ENCODE results near the gene MIEN1.
"Not testable (repeated sequence)": the region's sequence is repeated elsewhere in the genome, so short reads cannot be mapped to it uniquely, and the experiment has no call there.

The MIEN1 gene, protein sequence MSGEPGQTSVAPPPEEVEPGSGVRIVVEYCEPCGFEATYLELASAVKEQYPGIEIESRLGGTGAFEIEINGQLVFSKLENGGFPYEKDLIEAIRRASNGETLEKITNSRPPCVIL

DNA sequence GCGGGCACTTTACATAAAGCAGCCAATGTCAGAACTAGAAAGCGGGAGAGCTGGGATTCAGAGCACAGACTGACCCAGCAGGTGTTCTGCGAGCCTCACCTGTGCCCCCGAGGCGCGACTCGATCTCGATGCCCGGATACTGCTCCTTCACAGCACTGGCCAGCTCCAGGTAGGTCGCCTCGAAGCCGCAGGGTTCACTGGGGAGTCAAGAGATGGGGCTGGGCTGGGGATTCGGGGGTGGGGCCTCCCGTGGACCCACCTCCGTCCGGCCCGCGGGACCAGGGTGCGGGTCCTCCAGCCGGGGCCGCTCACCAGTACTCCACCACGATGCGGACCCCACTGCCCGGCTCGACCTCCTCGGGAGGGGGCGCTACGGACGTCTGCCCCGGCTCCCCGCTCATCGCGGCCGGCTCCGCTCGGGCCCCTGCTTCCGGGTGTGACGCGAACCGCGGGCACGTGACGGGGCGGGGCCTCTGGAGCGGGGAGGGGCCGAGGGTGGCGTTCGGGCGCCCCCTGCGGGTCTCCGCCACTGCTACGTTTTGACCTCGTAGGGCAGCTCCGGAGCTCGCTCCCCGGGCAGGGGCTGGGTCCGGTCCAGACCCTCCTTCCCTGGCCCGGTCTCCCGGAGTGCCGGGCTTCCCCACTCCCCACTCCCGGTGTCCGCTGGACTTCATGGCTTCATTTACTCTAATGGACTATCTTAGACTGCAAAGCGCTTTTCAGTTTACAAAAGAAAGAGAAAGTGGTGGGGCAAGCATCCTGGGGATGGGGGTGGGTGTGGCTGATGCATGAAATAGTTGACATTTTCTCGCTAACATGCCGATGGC, at the start of gene MIEN1:
MIEN1 (minus strand) TSS at position 438 of the 827 bp plus-strand sequence; CDS start at position 401, 37 bp downstream.
- no peak for FAIRE-seq

DNA sequence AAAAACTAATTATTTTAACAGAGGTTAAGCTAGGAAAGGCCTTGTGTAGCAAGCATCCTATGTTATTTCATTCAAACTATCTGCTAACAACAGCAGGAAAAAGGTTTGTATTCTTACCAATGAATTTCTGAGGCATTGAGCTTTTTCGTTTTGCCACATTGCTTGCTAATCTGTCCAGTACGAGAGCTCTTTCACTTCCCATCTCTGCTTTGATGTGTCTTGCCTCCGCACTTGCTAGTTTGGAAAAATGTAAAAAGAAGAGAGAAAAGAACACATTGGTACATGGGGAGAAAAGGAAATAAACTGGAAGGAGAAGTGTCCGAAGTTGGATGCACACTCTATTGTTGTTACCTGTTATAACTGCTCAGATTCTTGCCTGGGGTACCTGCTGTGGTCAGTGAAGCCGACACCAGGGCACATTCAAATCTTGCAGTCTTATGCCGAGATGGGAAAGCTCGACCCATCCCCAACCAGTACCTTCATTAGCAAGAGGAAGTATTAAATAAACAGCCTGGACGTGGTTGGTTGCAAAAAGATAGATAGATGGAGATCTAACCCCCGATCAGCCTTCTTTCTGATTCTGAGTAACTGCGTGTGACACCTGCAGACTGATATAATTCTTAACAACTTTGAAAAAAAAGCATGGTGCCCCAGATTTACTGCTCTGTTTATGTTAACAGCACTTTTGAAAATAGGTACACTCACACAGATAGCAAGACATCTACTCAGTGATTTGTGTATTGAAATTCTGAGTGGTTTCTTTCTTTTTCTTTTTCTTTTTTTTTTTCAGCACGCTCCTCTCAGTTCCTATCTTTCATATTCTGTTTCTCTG, 47.4 kb upstream of the MIEN1 start:
- FAIRE-seq, result no peak

DNA sequence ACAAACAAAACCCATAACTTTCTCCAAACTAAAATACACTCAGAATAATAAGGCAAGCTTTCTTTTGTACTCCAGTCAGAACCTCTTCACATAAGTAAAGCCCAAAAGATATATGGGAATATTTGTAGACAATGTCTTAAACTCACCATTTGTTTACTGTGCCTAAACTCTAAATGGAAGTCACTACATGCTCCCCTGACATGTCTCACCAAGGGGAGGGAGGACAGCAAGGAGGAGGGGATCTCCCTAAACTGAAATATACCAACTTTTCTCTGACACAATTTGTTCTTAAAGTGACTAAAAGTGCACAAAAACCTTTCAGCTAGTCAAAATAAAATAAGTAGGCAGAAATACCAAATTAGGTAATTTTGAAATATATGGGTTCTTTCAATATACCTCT, 45.9 kb upstream of the MIEN1 start:
- FAIRE-seq, result no peak

DNA sequence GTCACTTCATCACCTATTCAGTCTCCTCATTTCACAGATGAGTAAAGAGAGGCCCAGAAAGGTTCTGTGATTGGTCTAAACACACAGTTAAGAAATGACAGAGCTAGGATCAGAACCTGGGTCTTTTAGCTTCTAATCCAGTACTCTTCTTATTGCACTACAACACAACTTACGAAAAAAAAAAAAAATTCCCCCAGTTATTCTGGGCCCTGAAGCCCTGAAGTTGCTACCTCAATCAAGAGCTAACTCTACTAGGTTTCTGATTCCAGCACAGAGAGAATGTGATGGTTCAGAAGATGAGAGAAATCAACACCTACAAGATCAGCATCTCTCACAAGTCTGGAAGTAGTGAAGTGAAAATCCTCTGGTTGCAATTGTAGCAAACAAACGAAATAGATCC, 44.7 kb upstream of the MIEN1 start:
- FAIRE-seq, result no peak

DNA sequence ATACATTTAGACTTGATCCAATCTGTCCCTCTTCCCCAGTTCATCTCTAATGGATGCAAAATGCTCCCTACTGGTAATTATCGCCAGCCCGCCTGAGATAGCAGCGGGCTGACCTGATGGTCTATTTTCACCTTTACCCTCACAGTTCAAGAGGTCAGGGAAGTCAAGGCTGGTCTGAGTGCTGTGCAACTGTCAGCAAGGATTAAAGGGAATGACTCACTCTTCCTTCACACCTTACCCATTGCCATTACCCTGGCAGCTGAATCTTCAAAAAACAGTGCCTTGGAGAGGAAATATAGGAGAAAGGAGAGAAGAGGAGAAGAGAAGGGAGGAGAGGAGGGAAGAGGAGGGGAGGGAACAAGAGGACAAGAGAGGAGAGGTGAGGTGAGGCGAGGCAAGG, 43.7 kb upstream of the MIEN1 start:
- no peak for FAIRE-seq

DNA sequence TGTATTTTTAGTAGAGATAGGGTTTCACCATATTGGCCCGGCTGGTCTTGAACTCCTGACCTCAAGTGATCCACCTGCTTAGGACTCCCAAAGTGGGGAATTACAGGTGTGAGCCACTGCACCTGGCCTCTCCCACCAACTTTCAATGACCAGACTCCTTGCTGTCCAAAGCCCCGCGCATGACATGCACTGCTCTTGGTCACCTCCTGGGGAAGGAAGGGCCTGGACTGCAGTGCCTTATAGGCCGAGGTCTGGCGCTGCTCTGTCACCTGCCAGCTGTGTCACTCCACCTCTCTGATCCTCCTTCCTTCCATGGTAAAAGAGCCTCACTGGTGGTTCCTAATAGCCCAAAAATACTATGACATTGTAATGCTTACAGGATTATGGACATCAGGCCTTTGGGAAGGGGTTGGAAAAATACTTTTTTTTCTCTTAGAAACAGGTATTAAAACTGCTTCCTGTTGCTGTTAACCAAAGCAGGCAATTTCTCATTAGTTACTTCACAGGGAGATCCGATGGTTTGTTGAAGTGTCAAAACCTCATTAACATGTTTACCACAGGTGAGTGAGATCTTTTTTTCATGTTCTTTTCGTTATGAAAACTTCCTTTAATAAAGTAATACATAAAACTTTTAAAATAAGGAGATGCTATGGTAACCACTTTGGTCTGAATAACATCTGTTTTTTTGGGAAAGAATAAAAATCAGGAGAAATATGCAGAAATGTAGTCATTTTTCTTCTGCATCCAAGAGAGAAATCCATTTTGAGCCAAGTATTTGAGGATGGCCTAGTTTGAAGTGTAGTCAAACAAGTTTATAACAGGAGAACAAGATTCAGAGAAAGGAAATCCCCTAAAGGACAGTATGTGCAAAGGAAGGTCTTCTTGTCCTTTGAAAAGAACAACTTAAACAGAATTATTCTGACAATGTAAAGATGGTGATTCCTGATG, 42.9 kb upstream of the MIEN1 start:
- no peak for FAIRE-seq

DNA sequence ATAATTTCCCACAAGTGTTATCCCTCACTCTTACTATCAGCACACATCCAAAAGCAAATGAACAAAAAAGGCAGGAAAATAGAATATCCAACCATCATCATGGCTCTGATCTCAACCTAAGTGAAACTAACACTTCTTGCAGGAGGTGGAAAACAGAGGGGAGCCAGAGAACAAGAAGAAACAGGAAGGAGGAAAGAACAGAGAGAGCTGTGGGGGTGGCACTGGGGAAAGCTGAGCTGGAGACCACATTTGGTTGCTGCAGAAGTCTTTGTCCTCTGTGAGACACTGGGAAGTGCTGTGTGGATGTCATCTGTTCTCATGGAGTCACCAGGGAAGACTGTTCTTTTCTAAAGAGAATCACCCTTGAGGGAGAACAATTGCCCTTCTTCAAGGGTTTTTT, 42.1 kb upstream of the MIEN1 start:
- FAIRE-seq, result no peak

DNA sequence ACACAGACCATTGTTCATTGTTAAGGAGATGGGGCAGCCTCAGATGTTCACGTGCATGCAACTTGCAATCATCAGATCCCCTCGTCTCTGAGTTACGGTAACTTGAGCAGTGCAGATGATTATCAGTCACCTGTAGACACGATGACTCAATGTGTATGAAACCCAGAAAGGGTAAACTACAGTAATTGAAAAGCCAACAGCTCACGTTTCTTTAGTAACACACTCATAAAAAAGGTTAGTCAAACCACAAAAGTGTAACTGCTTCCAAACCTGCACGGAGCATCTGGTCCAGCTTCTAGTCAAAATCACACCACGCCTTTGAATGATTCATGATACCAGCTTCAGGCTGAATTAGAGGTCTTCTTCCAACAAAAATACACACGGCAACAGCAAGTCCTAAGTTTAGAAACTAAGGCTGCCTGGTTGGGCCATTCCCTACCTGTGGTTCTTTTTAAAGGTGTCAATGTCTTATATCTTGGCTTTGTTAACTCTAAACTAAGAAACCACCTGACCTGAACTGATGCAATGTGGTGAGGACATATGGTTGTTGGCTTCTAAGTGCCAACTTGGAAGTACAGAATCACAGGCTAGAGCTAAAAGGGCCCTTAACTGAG, 39.7 kb upstream of the MIEN1 start:
- no peak for FAIRE-seq

DNA sequence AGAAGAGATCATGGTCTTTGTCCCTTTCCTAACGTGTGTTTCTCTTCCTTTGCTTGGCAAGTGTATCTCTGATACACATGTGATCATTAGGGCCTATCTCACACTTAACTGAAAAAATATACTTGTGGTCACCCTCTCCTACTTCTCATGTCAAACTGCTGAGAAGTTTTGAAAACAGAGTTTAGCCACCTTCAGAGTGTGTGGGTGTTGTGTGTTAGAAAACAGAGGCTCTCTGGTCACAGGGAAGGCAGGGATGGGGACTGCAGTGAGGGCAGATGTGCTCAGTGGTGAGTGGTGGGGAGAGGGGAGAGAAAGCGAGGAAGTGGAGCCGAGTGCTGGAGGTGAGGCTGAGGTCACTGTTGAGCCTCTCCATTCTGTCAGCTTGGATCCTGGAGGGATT, 36.8 kb upstream of the MIEN1 start:
- no peak for FAIRE-seq

DNA sequence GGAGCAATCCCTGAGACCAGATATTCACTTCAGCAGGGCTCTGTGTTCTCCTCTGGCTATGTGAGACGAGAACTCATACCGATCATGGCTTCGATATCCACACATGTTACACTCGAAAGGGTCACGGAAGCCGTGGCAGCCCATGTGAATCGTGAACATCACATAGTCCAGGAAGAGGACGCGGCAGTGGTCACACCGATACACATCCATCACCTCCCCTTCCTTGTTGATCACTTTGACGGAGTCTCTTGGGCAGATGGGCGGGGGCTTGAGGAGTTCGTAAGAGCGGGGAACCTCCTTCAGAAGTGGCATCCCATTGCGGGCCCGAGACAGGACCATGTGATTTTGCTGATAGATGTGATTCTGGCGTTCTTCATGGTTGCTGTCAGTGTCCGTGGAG, 35.4 kb upstream of the MIEN1 start:
- FAIRE-seq, result no peak

DNA sequence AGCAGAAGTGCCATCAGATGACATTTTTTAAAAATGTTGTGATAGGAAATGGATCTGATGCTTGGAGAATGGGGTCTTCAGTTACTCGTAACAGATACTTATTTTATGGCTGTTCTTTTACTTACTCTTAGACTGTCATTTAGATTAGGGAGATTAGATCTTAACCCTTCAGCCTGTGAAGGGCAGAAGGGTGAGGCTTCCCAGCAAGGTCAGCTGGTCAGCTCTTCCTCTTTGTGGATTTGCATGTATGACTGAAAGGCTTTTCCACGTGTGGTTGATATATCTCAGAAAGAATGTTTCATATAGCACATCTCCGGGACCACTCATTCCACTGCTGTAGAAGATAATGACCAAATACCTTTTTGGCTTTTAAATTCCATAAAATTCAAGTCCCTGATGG, 34.8 kb upstream of the MIEN1 start:
- no peak for FAIRE-seq

DNA sequence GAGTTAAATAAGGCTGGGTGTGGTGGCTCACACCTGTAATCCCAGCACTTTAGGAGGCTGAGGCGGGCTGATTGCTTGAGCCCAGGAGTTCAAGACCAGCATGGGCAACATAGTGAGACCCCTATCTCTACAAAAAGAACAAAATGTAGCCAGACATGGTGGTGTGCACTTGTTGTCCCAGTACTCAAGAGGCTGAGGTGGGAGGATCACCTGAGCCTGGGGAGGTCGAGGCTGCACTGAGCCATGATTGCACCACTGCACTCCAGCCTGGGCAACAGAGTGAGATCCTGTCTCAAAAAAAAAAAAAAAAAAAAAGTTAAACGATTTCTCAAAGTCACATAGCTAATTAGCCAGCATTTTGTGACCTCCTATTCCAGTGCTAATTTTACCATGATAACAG, 33.8 kb upstream of the MIEN1 start:
- not testable (repeated sequence) for FAIRE-seq

DNA sequence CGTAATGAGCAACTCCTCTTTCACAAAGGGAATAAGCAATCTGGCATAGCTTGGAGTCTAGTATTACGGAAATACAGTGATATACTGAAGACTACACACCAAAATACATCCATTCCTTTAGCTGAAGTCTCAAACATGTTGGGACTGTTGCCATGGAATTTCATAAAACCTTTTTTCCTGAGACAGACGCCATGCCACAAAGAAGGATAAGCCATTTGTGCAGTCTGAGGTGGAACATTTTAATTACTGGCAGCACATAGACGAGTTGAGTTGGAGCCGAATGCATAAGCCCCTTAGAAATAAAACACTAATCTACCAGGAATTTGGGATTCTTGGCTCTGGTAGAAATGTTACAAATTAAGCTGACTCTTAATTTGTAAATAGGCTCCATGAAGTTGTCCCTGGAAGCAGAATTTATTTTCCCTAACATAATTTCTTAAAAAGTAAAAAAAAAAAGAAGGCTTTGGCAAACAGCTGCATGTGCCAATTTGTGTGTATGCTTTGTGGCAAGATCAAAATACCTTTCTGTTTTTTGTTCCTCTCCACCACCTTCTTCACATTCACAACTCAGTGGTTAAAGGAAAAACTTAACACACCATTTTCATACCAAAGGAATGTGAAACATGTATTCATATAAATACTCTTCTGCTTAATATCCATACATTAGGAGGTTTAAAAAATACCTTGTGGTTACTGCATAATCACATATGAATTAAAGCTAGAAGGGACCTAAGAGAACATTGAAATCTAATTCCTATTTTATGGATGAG, 32.9 kb upstream of the MIEN1 start:
- FAIRE-seq, result no peak

DNA sequence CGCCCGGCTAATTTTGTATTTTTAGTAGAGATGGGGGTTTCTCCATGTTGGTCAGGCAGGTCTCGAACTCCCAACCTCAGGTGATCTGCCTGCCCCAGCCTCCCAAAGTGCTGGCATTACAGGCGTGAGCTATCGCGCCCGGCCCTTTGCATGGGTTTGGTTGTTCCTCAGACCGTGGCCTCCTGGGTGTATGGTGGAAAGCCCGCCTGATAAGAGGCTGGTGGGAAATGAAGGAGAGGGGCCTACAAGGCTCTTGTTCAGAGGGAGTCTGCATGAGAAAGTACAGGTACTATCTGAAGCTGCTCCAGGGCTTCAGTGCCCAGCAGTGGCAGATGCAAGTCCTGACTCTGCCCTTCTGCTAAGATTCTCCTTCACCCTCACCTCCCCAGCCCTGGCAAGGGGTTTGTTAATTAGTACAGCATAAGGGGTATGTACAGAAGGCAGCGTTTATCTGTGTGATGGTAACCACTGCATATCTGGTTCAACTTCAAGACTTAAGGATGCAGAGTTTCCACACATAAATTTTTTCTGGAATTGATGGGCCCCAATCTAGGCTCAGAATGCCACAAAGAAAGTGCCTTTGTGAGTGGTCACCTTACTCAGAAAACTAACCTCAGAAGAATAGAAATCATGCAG, 31.6 kb upstream of the MIEN1 start:
- no peak for FAIRE-seq

DNA sequence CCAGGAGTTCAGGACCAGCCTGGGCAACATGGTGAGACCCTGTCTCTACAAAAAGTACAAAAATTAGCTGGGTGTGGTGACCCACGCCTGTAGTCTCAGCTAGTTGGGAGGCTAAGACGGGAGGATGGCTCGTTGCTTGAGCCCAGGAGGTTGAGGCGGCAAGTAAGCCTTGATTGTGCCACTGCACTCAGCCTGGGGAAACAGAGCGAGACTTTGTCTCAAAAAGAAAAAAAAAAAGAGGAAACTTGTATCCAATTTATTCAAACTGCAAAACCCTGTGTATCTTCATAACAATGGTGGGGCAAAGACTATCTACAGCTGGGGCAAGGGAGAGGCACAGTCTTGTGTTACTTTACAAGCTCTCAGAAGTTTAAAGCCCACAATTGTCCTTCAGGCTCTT, 28.9 kb upstream of the MIEN1 start:
- FAIRE-seq, result no peak

DNA sequence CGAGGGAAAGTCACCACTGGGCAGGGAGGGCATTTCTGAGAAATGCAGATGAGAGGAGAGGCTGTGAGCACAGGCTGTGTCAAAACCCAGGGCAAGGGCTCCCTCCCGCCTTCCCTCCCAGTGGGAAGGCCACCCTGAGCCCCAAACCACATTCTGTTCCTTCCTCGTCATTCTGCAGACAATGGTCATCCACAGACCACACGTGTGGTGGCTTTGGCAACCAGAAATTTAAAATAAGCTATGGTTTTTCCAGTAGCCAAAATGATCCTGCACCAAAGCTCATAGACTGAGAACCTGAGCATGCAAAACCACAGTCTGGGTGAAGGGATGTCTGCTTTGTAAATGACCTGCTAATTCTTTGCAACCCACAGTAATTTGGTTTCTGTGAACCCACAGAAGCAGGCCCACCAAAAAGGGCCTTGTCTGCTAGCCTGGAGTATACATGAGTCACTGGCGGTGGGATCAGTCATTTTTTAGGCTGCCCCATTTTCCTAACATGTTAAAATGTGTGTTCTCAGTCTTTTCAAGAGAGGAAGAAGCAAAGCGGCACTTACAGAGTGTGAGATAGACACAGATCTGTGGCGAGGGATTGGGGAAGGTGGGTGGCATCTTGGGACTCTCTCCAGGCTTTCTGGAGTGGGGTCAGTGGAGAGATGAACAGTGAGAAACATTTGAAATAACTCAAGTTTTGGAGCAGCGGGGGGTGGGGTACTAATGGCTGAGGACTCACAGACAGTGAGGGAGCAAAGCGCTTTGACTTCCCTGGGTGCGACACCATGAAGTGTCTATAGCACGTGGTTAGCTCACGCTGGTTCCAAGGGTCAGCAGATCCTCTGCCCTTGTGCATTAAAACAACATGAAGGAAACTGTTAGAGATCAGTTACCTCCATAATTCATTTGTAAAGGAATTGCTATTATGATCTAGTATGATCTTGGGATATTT, 27.9 kb upstream of the MIEN1 start:
- no peak for FAIRE-seq

DNA sequence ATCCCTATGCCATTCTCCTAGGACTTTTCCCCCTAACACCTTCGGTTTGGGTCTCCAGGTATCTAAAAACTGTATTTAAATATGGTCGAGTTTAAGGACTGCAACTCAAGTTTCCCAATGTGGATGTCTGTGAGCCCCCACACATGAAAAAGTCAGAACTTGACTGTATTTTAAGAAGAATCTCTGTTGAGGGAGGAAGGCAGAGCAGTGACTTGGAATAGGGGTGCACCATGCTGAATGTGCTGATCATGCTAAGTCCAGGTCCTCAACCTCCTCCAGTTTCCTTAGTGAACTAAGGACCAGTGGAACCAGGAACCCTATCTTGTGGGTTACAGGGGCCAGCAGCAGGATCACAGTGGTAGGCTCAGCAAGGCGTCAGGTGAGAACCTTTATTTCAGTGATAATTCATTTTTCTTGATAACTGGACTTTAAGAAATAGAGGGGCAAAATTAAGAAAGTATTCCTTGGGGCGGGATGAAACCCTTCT, 26.9 kb upstream of the MIEN1 start:
- no peak for FAIRE-seq

DNA sequence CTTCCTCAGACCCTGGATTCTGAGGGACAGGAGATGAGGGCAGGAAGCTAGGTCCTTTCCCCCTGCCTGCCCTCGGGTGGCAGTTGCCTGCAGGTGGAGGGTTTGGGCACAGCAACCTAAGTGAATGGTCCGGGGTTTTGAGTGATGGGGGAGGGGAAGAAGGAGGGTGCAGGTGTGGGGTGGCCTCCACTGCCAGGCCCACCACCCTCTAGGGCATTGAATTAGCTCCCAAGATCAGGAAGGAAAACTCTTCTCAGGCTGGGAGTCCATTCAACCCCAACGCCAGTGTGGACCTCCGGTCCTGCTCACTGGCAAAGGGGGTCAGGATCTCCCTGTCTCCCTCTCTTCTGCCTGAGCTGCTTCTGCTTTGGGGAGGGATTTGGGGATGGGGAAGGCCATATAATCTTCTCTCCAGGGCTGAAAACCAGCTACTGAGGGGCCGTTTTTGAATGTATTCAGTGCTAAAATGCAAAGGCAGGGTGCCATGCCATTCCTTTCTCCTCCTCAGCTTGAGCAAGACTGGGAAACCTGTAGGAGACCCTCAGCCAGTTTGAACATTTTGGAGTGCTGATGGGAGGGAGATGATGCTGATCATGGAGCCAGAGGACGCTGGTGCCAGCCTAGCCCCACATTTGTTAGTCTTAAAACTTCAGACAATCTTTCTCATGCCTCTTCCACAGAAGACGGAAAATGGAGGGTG, 26.2 kb upstream of the MIEN1 start:
- FAIRE-seq, result no peak

Measured in TTC549 (cell line).